ENCODE data around the gene SMIM23.

DNA sequence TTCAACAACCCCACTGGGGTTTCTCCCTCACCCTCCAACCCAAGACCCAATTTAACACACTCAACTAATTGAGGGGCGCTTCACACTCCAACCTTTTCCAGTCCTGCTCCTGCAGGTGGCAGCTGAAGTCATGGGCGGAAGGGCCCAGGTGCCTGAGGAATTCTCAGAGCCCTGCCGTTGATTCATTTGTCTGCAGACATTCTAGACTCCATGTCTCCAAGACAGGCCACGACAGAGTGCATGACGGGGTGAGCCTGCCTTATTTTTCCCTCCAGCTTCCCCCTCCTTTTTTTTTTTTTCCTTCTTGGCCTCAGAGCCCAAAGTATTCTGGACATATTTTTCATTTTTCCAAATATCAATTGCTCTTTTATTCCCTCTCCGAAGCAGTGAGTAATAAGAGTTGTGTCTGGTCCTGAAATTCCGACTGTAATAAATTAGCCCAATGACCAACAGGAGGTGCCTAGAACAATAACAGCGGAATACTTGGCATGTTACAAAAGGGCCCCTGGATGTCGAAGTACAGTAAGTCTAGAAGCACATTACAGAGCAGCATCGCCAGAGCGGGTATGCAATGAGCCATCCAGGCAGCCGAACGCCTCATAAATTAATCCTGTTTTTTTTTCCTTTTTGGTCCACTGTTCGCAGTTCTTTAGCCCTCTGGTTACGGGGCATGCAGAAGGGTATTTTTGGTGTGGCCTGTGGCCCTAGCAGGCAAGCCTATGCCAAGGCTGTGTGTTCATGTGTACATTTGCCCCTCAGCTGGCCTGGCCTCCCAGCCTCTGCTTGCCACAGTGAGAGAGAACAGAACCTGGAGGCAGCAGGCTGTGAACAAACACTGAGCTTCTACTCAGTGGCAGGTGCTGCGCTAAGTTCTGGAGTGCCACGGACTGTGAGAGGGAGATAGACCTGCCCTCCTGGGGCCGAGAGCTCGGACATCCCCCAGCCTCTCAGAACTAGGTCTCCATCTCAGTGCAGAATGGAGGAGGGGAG is 8.6 kb upstream of the SMIM23 start:
- TF ChIP-seq PATZ1 (CRISPR knock-in tag; IDR thresholded peaks at IDR 0.05; ENCODE audit: borderline replicate concordance), result no peak
- TF ChIP-seq ZFP30 (CRISPR knock-in tag; IDR thresholded peaks at IDR 0.05), result no peak
- TF ChIP-seq ZC3H10 (CRISPR knock-in tag; IDR thresholded peaks at IDR 0.05), result no peak
- no peak for TF ChIP-seq SNAI2 (CRISPR knock-in tag; IDR thresholded peaks at IDR 0.05)
- TF ChIP-seq CSDC2 (CRISPR knock-in tag; IDR thresholded peaks at IDR 0.05), result no peak
- no peak for TF ChIP-seq ARNTL (CRISPR knock-in tag; IDR thresholded peaks at IDR 0.05; ENCODE audit: borderline replicate concordance, low read depth)
- no peak for TF ChIP-seq RARB (CRISPR knock-in tag; IDR thresholded peaks at IDR 0.05)
- no peak for TF ChIP-seq BACH2 (CRISPR knock-in tag; IDR thresholded peaks at IDR 0.05; ENCODE audit: borderline replicate concordance)
- TF ChIP-seq PPARA (CRISPR knock-in tag; IDR thresholded peaks at IDR 0.05; ENCODE audit: borderline replicate concordance), result no peak

Measured in SK-N-SH treated with all-trans-retinoic acid at 6 μM for 48 hours (cell line).